B cell (primary cell): ENCODE results near the gene JADE2.
"Not testable (repeated sequence)": the region's sequence is repeated elsewhere in the genome, so short reads cannot be mapped to it uniquely, and the experiment has no call there.

Experiments used
- CTCF ChIP-seq: fragments of 200-600 bp; IDR thresholded peaks from one replicate; pipeline ENCODE4 v1.8.0; 2022; ENCODE audit warnings: antibody characterized with exemption, mild to moderate bottlenecking
- EZH2 ChIP-seq: IDR thresholded peaks from 2 replicates; pipeline ENCODE4 v1.6.1; 2012; ENCODE audit warnings: borderline replicate concordance, low read depth, mild to moderate bottlenecking, moderate library complexity, low read length; ENCODE audit not compliant: insufficient read depth, poor library complexity, severe bottlenecking

- TF ChIP-seq EZH2, CTCF: not testable (repeated sequence)
Observed at GRCh38 chr5:134516984-134517383, 8.5 kb upstream of the JADE2 start.
